Smooth muscle cell (in vitro differentiated cells): Measurements from ENCODE around the gene ITPKB. TPM values are rescaled to one million over a fixed set of nuclear protein-coding genes. Genes with fewer than 3 reads are reported as not detected.

Source experiments
- DNase-seq: peaks from one replicate; lab custom pipeline; 2025; ENCODE audit not compliant: unreplicated experiment; lab: John Stamatoyannopoulos, UW
- H2AFZ ChIP-seq: fragments of 200-600 bp; sonication (generic); 2 replicates; pipeline ENCODE4 v1.6.0; 2016; ENCODE audit warnings: antibody characterized with exemption, low read depth, mild to moderate bottlenecking
- H3F3A ChIP-seq: fragments of 200-600 bp; sonication (generic); 2 replicates; pipeline ENCODE4 v1.6.0; 2017; ENCODE audit warnings: antibody characterized with exemption, low read depth
- H3K27ac ChIP-seq: fragments of 200-600 bp; sonication (generic); 2 replicates; pipeline ENCODE4 v1.5.1; 2016; ENCODE audit warnings: low read depth, mild to moderate bottlenecking
- H3K27me3 ChIP-seq: fragments of 200-600 bp; sonication (generic); 2 replicates; pipeline ENCODE4 v1.6.1; 2016; ENCODE audit warnings: low read depth, mild to moderate bottlenecking
- H3K36me3 ChIP-seq: fragments of 200-600 bp; sonication (generic); 2 replicates; pipeline ENCODE4 v1.5.1; 2016; ENCODE audit warnings: low read depth
- H3K4me1 ChIP-seq: fragments of 200-600 bp; sonication (generic); 2 replicates; pipeline ENCODE4 v1.5.1; 2016; ENCODE audit warnings: low read depth
- H3K4me2 ChIP-seq: fragments of 200-600 bp; sonication (generic); 2 replicates; pipeline ENCODE4 v1.6.0; 2016; ENCODE audit warnings: mild to moderate bottlenecking
- H3K4me3 ChIP-seq: fragments of 200-600 bp; sonication (generic); 2 replicates; pipeline ENCODE4 v1.5.1; 2016; ENCODE audit warnings: mild to moderate bottlenecking
- H3K79me2 ChIP-seq: fragments of 200-600 bp; sonication (generic); 2 replicates; pipeline ENCODE4 v1.6.0; 2016; ENCODE audit warnings: low read depth, mild to moderate bottlenecking
- H3K9ac ChIP-seq: fragments of 200-600 bp; sonication (generic); 2 replicates; pipeline ENCODE4 v1.6.0; 2016; ENCODE audit warnings: low read depth
- H3K9me3 ChIP-seq: fragments of 200-600 bp; sonication (generic); replicated peaks from 2 replicates; pipeline ENCODE4 v1.5.1; 2016; ENCODE audit warnings: low read depth
- H4K20me1 ChIP-seq: fragments of 200-600 bp; sonication (generic); 2 replicates; pipeline ENCODE4 v1.6.0; 2016; ENCODE audit warnings: low read depth
- CTCF ChIP-seq: fragments of 200-600 bp; sonication (generic); IDR thresholded peaks from 2 replicates; pipeline ENCODE4 v1.5.1; 2017; ENCODE audit warnings: borderline replicate concordance, mild to moderate bottlenecking, antibody characterized with exemption; ENCODE audit not compliant: insufficient read depth, poor library complexity, severe bottlenecking
- WGBS: methylation state at CpG from one replicate; pipeline ENCODE4 v1.1.7; 2016; ENCODE audit warnings: low lambda C conversion rate; 5-methylcytosine and 5-hydroxymethylcytosine counted together
- polyA plus RNA-seq: library from polyadenylated mRNA; unstranded; fragments of >200 nt; fragmentation: Nextera tagmentation; extraction: Ambion mirVana; gene quantifications from 2 replicates; pipeline ENCODE4 v1.2.1, GENCODE V29; 2016
- total RNA-seq: library from RNA; depleted of rRNA; stranded (reverse); fragments of >200 nt; gene quantifications from 2 replicates; pipeline ENCODE4 v1.2.3, GENCODE V29; 2014

The ITPKB gene
- total and polyA plus RNA-seq, 2 experiments from 2014 or later, result 8.9 to 11.4 TPM

GRCh38 chr1:226712742-226713419, 26.2 kb downstream of the ITPKB start:
- no peak overlapping the region for H3K4me3 ChIP-seq
- 77% methylated on average over 19 of the region's 19 CpGs for WGBS

GRCh38 chr1:226711976-226712741, 26.9 kb downstream of the ITPKB start:
- TF ChIP-seq CTCF, result no peak
- H3K4me3 ChIP-seq, result no peak overlapping the region
- H3K4me1 ChIP-seq, result no peaks in the 10 kb centered on the region
- H3K36me3 ChIP-seq, result no peaks in the 10 kb centered on the region
- H3K9ac ChIP-seq, result no peak overlapping the region
- peaks cover 4% of the 10 kb centered on the region for H4K20me1 ChIP-seq
- no peak overlapping the region for H2AFZ ChIP-seq
- no peak overlapping the region for H3K4me2 ChIP-seq
- H3K27me3 ChIP-seq, result no peaks in the 10 kb centered on the region
- no peak overlapping the region for H3K27ac ChIP-seq
- 84% methylated on average over 21 of the region's 21 CpGs for WGBS
- no peak for DNase-seq
- H3F3A ChIP-seq, result no peaks in the 10 kb centered on the region
- H3K79me2 ChIP-seq, result peaks cover 37% of the 10 kb centered on the region
- no peaks in the 10 kb centered on the region for H3K9me3 ChIP-seq

More at GRCh38 chr1:226712742-226713419, 26.2 kb downstream of the ITPKB start:
- Histone ChIP-seq H4K20me1 (peaks cover 4% of the 10 kb centered on the region), H3K4me2 (no peak overlapping the region), H3K27ac (peak overlapping the region; percentile 74), H3K27me3 (no peaks in the 10 kb centered on the region), H3K9me3 (no peaks in the 10 kb centered on the region), H3K4me1 (no peaks in the 10 kb centered on the region), H2AFZ (no peak overlapping the region), H3K36me3 (no peaks in the 10 kb centered on the region), H3F3A (no peaks in the 10 kb centered on the region), H3K9ac (no peak overlapping the region), H3K79me2 (peaks cover 37% of the 10 kb centered on the region)
- no peak for TF ChIP-seq CTCF
- DNase-seq, result no peak

- Histone ChIP-seq H3F3A (no peaks in the 10 kb centered on the region), H3K36me3 (no peaks in the 10 kb centered on the region), H2AFZ (no peak overlapping the region), H3K27ac (no peak overlapping the region), H3K4me2 (no peak overlapping the region), H3K9me3 (no peaks in the 10 kb centered on the region), H4K20me1 (peaks cover 4% of the 10 kb centered on the region), H3K4me1 (no peaks in the 10 kb centered on the region), H3K4me3 (no peak overlapping the region), H3K27me3 (no peaks in the 10 kb centered on the region), H3K9ac (no peak overlapping the region), H3K79me2 (peaks cover 31% of the 10 kb centered on the region)
- WGBS, result 79% methylated on average over 6 of the region's 6 CpGs
- no peak for DNase-seq
- TF ChIP-seq CTCF, result no peak
Measured at GRCh38 chr1:226710501-226710900, 28.6 kb downstream of the ITPKB start.
